Uterus (tissue), 2 donors: Measurements from ENCODE around the gene KCNQ1.

Experiments
- CTCF ChIP-seq, 4 experiments: fragments of 200-600 bp in 2 of 4; fragments of 450-650 bp in 2 of 4; sonication (generic) in 2 of 4; IDR thresholded peaks; one replicate each; pipeline ENCODE4 v1.5.1; 2016 to 2019; ENCODE audit warnings: antibody characterized with exemption in 4 of 4, mild to moderate bottlenecking in 2 of 4, moderate library complexity in 1 of 4
- POLR2A ChIP-seq, 2 donors: fragments of 450-650 bp; IDR thresholded peaks; one replicate each; pipeline ENCODE4 v1.6.1; 2016; ENCODE audit warnings: antibody characterized with exemption in 2 of 2, mild to moderate bottlenecking in 1 of 2, moderate library complexity in 1 of 2

GRCh38 chr11:2586793-2587131 lies 142.0 kb downstream of the KCNQ1 start:
- no peak for TF ChIP-seq CTCF (IDR thresholded peaks at IDR 0.05)
- no peak for TF ChIP-seq POLR2A (IDR thresholded peaks at IDR 0.05)
